Dermis blood vessel endothelial cell (primary cell): Measurements from ENCODE around the gene SPRED2. TPM values are rescaled to one million over a fixed set of nuclear protein-coding genes. Genes with fewer than 3 reads are reported as not detected.
A peak's percentile ranks its signal among the peaks of the same experiment; 100 is the strongest.

ENCODE experiments used
- DNase-seq: peaks from one replicate; pipeline ENCODE4 v3.0.0; 2010
- total RNA-seq: library from RNA; depleted of rRNA; stranded (reverse); fragments of >200 nt; gene quantifications from 2 replicates; pipeline ENCODE4 v1.2.3, GENCODE V29; 2014

SPRED2 gene
- total RNA-seq, 1 donor from 2014 or later, result 2.2 TPM

GRCh38 chr2:65275141-65275915 is 157.1 kb downstream of the SPRED2 start:
- peak; percentile 17 for DNase-seq

GRCh38 chr2:65273344-65273743 is 159.1 kb downstream of the SPRED2 start:
- no peak for DNase-seq

- DNase-seq, result no peak
Observed at GRCh38 chr2:65268957-65269356, 163.4 kb downstream of the SPRED2 start.

- no peak for DNase-seq
Observed at GRCh38 chr2:65267008-65267407, 165.4 kb downstream of the SPRED2 start.

- no peak for DNase-seq
Observed at GRCh38 chr2:65265671-65266045, 166.7 kb downstream of the SPRED2 start.

GRCh38 chr2:65264821-65265670 is 167.4 kb downstream of the SPRED2 start:
- peak; percentile 89 for DNase-seq

GRCh38 chr2:65263986-65264385 is 168.4 kb downstream of the SPRED2 start:
- DNase-seq, result no peak

GRCh38 chr2:65263262-65263661 is 169.1 kb downstream of the SPRED2 start:
- DNase-seq, result no peak

- DNase-seq, result no peak
Observed at GRCh38 chr2:65261676-65262075, 170.7 kb downstream of the SPRED2 start.

Other genes with a start within 250 kb of the SPRED2 start
- gene ACTR2, start 204.8 kb downstream of the SPRED2 start, total RNA-seq, result 107 and 193 TPM in 2 replicates